ENCODE results near the gene ABHD16A.

Gene ABHD16A

GRCh38 chr6:31702819-31703716 lies at the start of gene ABHD16A:
Gene ABHD16A (minus strand): TSS chr6:31703324. CDS start chr6:31703281, 43 bp downstream.
- peak; percentile 99 for DNase-seq

GRCh38 chr6:31752739-31753319 lies 49.7 kb upstream of the ABHD16A start:
- no peak for DNase-seq

GRCh38 chr6:31750411-31751022 lies 47.4 kb upstream of the ABHD16A start:
- DNase-seq = no peak

DNA sequence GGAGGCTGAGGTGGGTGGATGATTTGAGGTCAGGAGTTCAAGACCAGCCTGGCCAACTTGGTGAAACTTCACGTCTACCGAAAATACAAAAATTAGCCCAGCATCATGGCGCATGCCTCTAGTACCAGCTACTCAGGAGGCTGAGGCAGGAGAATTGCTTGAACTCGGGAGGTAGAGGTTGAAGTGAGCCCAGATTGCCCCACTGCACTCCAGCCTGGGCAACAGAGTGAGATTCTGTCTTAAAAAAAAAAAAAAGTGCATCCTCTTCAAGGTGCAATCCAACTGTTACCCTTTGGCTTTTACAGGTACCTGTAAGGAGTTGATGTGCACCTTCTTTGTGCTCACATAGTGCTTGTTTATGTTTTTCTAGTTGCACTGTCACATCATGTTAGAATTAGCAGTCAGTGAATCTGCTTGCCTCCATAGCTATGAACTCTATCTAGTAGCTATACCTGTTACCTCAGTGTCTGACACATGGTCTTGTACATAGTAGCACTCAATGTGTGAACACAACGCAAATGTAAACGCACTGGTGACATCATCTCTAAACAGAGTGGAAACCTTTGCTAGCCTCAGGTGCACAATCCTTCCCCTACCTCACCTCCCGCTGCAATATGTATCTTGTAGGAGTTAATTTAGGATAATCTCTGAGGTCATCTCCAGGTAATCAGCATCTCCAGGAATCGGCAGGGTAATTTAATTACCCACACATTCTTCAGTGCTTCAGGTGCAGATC lies 46.3 kb upstream of the ABHD16A start:
- DNase-seq = no peak

DNA sequence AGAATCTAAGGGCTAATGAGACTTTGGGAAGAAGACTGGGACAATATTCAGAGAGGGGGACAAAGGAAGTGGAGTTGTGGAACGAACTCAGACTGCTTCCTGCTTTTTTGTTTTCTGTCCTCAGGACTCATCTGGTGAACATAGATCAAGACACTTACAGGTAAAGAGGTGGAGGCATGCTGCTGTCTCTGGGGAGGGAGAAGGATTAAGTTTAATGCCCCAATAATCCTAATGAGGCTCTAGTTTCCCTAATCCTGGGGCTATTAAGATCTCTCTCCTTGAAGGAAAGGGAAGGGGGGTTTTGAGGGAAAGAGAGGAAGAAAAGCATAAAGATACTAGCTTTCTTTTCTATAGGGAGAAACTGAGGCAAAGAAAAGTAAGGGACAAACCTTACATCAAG lies 41.3 kb upstream of the ABHD16A start:
- no peak for DNase-seq

DNA sequence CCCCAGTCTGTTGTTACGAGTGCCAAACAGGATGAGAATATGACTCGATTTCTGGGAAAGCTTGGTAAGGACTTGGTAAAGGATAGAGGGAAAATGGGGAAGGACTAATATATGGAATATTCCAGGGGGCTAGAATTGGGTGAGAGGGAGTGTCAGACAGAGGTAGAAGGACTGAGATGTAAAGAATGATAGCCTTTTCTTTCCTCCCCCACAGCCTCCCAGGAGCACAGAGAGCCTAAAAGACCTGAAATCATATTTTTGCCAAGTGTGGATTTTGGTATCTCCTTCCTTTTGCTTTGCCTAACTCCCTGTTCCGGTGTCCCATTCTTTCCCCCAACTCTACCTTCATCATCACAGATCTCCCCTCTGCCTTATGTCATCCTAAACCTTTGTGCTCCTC lies 39.8 kb upstream of the ABHD16A start:
- DNase-seq = no peak

GRCh38 chr6:31741815-31742214 lies 38.7 kb upstream of the ABHD16A start:
- no peak for DNase-seq

DNA sequence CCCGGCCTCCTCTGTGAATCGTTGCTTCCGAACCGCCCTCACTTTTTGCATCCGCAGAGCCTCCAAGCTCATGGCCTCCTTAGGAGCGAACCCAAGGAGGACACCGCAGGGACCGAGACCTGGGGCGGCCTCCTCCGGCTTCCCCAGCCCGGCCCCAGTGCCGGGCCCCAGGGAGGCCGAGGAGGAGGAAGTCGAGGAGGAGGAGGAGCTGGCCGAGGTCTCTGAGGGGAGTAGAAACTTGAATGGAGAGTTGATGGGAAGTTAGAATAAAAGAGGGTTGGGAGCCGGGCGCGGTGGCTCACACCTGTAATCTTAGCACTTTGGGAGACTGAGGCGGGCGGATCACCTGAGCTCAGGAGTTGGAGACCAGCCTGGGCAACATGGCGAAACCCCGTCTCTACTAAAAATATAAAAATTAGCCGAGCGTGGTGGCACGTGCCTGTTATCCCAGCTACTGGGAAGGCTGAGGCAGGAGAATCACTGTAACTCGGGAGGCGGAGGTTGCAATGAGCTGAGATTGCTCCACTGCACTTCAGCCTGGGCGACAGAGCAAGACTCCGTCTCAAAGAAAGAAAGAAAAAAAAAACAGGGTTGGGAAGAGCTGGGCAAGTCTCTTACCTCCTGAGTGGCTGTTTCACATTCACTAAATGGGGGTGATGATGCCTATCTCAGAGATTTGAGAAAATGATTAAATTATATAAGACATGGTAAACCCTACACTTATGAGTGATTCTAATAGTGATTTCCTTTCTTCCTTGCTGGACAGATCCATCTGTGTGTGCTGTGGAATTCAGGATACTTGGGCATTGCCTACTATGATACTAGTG lies 37.5 kb upstream of the ABHD16A start:
- no peak for DNase-seq

GRCh38 chr6:31739639-31740396 lies 36.7 kb upstream of the ABHD16A start, which contains the start of gene MSH5:
Gene MSH5 (plus strand): TSS chr6:31740005. CDS start chr6:31740467, 462 bp downstream.
- peak; percentile 99 for DNase-seq

GRCh38 chr6:31737991-31738979 lies 35.2 kb upstream of the ABHD16A start:
- DNase-seq = peak; percentile 83

- no peak for DNase-seq
These were observed 34.3 kb upstream of the ABHD16A start for GRCh38 chr6:31737315-31737990.

DNA sequence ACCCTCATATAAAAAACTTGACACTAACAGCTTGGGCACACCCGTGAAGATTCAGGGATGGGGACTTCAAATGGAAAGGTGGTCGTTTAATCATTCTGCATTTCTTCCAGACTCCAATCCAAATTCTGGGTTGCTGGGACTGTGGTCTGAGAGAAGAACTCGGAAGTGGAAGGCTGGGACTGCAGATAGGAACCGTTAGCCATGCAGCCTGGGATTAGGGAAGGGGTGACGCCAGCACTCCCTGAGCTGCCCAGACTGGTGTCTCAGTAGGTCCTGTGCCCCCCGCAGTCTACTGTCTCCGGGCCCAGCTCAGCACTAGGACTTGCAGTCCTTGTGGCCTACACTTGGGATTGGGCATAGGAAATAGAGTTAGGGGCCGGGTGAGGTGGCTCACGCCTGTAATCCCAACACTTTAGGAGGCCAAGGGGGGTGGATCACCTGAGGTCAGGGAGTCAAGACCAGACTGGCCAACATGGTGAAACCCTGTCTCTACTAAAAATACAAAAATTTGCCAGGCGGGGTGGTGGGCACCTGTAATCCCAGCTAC lies 33.7 kb upstream of the ABHD16A start:
- DNase-seq = no peak

GRCh38 chr6:31736021-31736767 lies 33.1 kb upstream of the ABHD16A start, which contains the start of gene CLIC1:
Gene CLIC1 (minus strand): TSS chr6:31736530. CDS start chr6:31736300, 230 bp downstream.
- DNase-seq = peak; percentile 92

DNA sequence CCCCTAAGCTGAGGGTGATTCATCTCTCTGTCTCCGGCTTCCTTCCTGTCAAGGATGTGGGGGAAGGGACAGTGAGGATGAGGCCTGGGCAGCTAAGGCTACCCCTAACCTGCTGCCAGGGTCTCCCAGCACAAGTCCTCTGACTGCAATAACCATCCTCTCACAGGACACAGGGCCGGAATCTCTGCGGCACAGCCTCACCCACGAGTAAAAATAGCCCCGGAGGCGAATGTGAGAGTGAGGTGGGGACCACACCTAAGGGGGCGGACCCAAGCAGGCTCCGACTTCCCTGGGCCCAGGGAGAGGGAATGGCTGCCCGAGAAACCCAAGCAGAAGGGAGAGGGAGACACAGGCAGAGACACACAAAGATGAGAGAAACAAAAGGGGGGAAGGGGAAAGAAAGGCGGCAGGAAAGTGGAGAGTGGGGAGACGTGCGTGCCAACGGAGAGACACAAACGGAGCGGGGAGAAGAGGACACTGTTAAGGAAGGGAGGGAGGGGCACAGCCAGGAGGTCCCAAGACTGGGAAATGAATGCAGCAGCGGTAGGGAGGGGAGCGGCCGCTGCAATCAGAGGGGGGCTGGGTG lies 31.8 kb upstream of the ABHD16A start:
- DNase-seq = no peak

- no peak for DNase-seq
These were observed 31.2 kb upstream of the ABHD16A start for GRCh38 chr6:31734247-31734820.

DNA sequence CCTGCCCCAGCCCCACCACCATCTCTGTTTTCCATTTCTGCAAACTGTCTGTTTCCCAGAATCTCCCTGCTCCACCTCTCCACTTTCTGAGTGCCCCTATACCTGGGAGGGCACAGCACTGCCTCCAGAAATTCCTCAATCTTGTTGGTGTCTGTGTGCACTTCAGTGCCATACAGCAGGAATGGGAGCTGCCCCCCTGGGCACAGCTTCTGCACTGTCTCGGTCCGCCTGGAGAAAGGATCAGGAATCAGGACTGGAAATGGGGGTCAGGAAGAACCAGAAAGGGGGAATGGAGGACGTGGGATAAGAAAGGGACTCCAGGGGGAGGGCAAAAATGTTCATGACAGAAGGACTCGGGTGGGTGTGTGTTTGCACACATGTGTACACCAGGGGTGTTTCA lies 30.6 kb upstream of the ABHD16A start:
- DNase-seq = no peak

DNA sequence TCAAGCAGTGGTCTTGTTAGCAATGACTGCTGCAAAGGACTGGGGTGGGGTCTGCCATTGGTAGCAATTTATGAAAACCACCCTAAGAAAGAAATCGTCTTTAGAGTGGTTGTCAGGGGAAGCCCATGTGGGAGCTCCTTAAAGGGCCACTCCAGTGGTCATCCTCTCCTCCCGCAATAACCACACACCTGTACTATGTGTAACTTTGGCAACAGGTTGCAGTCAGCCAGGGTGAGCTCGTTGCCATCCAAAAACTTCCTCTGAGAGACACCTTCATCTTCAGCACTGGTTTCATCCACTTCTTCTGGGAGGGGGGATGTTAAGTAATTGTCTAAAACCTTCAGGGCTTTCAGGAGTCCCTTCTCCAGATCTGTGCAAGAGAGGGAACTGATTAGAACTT lies 28.9 kb upstream of the ABHD16A start:
- DNase-seq = no peak

Data from left hindlimb (tissue), 1 donor.